GM19467 (cell line): ENCODE measurements around the gene STX3.
"Not testable (repeated sequence)": the region's sequence is repeated elsewhere in the genome, so short reads cannot be mapped to it uniquely, and the experiment has no call there.

Experiments used
- ATAC-seq: cut with Tn5 transposase; IDR thresholded peaks from one replicate; pipeline ENCODE4 v1.9.1; 2021; ENCODE audit warnings: mild to moderate bottlenecking, moderate library complexity; ENCODE audit not compliant: unreplicated experiment

The STX3 gene

DNA sequence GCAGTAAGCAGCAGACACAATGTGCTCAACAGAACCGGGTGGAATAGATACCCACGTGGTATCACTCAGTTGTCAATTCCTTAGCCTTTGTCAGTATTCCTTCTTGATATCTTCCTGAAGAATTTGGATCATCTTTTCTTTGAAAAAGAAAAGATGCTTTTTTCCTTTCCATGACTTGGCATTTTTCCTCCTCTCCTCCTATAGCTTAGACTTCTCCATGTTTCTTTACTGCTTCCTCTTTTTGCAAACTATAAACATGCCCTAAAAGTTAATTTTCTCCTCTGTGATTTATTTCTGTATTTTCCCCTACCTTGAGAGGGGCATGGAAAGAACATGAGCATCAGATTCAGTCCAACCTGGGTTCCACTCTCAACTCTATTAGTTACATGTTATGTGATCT, 78.4 kb downstream of the STX3 start:
- ATAC-seq, result no peak

DNA sequence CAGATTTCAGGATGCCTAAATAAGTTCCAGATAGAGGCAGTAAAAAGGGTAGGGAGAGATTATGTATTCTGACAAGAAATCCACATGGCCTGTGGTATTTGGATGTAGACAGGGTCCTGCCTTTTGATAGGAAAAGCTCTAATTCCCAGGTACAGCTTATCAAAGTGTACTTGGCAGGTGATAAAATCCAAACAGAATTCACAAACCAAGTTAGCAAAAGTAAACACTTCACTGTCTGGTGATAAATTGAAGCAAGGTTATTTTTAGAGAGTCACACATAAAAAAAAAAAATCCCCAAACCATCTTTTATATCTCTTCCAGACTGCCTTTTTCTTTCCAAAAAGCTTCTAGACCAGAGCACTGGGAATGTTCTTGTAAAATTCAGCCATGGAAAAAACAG, 84.4 kb downstream of the STX3 start:
- no peak for ATAC-seq

DNA sequence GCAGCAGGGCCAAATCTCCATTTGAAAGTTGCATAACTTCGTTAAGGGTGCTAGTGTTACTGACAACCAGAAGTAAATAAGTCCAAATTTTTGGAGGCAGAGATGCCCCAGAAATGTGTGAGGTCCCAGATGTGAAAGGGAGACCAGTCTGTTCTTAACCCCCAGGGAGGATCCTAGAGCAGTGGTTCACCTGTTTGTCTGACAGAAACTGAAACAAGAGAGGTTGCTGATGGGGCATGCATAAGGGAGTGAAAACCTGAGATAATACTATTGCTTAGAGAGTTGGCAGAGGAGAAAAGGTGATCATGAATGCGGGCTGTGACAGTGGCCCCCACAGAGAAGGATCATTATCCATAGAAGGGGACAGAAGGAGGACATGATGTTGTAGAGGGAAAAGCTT, 86.3 kb downstream of the STX3 start:
- ATAC-seq, result peak; percentile 73

DNA sequence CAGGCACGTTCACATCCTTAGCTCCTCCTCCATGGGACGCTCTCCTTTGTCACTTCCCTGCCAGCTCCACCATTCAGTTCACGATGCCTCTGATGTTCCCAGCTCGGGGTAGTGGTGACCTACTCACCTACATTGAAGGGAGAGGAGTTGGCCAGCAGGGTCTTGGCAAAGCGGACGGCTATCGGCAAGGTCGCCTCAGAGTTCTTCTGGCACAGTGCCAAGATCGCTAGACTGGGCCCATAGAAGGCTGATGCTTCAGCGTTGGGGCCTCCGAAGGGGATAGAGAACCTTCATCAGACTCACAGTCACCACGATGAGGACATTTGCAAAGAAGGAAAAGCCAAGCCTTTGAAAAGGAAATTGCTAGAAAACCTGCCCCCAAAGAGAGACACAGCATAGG, 87.1 kb downstream of the STX3 start:
- ATAC-seq, result no peak

DNA sequence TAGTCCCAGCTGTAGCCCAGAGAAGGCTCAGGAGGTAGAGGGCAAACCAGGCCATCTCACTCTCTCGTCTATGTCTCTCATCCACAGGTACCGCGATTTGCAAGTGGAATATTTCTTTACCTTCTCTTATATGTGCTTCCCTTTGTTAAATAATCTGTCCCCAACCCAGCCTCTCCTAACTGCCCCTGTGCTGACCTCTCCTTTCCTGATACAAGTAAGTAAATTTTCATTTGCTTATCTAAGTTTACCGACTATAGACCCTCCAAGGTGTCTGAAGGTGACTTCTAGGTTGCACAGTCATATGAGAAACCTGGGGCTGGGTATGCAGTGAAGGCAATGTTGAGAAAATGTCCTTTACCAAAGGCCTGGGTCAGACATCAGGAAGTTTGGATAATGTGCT, 90.2 kb downstream of the STX3 start, which contains the start of gene CBLIF:
Gene CBLIF (minus strand): TSS at position 101 of the 400 bp plus-strand sequence. CDS start 46 bp downstream, at position 55.
- no peak for ATAC-seq

DNA sequence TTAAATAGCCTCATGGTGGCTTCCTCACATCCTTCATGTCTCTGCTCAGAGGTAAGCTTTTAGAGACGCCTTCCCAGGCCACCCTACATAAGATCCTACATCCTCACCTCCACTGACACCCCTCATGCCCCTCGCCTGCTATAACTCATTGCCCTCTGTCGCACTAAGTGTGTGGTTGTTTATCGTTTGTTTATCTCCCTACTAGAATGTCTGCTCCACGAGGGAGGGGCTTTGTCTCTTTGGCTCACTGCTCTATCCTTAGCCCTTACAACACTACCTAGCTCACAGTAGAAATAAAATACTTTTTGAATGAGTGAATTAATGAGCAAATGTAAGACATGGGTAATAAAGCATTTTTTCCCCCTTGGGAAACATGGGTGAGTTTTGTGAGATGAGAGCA, 91.4 kb downstream of the STX3 start:
- ATAC-seq, result no peak

DNA sequence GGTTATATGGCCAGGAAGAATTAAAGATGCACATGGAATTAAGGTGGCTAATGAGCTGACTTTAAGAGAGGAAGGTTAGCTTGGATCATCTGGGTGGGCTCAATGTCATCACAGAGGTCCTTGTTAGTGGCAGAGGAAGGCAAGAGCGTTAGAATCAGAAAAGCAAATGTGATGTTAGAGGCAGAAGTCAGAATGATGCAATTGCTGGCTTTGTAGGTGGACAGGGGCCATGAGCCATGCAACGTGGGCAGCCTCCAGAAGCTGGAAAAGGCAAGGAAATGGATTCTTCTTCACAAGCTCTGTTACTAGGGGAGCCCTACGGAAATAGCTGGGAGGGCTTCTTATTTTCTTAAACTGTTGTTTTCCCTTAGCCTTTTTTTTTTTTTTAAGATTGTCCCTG, 92.5 kb downstream of the STX3 start:
- ATAC-seq, result no peak

DNA sequence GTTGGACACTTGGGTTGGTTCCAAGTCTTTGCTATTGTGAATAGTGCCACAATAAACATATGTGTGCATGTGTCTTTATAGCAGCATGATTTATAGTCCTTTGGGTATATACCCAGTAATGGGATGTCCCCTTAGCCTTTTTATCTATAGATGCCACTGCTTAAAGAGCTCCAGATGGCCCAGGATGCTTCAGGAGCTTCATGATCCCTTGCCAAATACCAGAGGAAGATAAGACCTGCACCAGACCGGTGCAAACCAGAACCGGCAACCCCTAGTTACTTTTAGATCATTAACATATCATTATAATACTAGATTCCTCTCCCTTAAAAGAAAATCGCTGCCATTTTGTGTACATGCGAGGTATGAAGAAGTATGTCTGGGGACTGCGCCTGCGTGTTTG, 93.3 kb downstream of the STX3 start:
- not testable (repeated sequence) for ATAC-seq

DNA sequence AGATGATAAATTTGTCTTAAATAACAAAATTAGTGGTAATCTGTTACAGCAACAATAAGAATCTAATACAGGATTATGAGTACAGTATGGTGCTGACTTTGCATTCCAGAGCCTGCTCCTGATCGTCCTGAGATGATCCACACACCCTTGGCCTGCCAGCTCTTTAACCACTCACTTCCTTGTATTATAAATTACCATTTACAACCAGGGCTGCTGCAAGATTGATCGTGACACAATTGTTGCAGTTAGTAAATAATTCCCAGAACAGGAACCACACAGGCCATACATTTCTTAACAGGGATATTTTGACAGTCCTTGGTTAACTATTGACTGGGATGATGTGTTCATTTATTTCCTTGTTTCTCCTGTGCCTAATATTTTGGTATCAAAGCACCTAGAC, 94.0 kb downstream of the STX3 start:
- no peak for ATAC-seq

DNA sequence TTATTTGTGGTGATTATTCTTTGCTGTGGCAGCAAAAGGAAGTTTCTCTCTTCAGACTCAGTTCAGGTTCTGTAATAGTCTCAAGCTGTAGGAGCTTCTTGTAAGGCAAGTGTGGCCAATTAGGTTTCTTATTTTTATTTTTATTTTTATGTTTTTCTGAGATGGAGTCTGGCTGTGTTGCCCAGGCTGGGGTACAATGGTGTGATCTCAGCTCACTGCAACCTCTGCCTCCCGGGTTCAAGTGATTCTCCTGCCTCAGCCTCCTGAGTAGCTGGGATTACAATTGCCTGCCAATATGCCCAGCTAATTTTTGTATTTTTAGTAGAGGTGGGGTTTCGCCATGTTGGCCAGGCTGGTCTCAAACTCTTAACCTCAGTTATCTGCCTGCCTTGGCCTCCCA, 94.4 kb downstream of the STX3 start:
- ATAC-seq, result not testable (repeated sequence)

DNA sequence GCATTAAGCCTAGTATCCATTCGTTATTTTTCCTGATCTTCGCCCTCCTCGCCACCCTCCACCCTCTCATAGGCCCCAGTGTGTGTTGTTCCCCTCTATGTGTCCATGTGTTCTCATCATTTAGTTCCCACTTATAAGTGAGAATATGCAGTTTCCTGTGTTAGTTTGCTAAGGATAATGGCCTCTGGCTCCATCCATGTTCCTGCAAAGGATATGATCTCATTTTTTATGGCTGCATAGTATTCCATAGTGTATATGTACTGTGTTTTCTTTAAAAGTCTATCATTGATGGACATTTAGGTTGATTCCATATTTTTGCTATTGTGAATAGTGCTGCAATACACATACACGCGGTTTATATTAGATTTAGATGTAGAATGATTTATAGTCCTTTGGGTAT, 96.2 kb downstream of the STX3 start:
- not testable (repeated sequence) for ATAC-seq

DNA sequence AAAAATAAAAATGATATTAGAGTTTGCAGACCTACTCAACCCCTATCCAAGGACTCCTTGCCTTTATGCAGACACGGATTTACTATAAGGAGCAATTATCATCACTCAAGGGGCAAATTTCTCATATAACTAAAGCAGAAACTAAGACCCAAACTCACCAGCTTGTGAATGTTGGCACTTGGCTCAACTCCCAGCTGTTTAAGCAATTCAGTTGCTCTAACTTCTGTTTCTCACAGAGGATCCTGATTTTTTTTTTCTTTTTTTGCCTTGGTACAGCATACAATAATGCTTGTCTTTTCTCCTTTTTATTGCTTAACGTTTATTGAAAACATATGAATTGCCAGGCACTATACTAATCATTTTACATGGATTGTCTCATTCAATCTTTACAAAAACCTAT, 99.7 kb downstream of the STX3 start:
- no peak for ATAC-seq
